ENCODE results near the gene S100A14. TPM values are rescaled to one million over a fixed set of nuclear protein-coding genes. Genes with fewer than 3 reads are reported as not detected.
"Not testable (repeated sequence)": the region's sequence is repeated elsewhere in the genome, so short reads cannot be mapped to it uniquely, and the experiment has no call there.

Gene S100A14
- total RNA-seq, 1 donor from 2014 or later = not detected

DNA sequence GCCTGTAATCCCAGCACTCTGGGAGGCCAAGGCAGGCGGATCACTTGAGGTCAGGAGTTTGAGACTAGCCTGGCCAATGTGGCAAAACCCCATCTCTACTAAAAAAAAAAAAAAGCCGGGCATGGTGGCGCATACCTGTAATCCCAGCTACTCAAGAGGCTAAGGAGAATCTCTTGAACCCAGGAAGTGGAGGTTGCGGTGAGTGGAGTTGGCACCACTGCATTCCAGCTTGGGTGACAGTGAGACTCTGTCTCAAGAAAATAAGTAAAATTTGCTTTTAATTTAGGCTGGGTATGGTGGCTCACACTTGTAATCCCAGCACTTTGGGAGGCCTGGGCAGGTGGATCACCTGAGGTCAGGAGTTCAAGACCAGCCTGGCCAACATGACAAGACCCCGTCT lies 24.1 kb upstream of the S100A14 start:
- not testable (repeated sequence) for DNase-seq (ENCODE audit: low spot score in 2 of 2); FAIRE-seq

DNA sequence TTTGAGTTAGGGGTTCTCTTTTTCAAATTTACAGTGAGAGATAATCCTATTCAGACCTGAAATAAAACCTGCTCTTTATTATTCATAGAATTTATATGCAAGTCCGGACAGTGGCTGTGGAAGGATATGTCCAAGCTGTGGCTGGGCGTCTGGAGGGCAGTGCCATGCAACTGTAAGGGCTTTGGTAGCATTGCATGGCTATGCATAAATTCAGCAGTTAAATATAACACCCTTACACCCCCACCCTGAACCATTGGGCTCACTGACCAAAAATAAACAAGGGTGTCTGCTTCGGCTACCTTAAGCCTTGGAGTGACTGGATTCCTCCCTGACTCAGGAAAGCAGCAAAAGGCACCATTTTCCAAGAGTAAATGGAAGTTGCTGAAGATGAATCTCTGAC lies 23.2 kb upstream of the S100A14 start:
- DNase-seq (ENCODE audit: low spot score in 2 of 2) = no peak
- no peak for FAIRE-seq

DNA sequence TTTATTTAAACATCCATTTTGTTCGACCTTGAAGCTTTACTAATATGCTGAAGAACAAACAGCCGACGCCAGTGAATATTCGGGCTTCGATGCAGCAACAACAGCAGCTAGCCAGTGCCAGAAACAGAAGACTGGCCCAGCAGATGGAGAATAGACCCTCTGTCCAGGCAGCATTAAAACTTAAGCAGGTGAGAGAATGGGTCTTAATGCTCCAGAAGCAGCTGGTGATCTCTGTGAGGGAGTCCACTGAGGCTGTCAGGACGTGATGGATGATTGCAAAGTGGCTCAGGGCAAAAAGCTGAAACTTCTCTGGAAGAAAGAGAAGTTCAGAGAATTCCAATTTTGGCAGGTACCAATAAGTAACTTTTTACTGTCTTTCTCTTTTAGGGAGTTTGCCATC lies 22.1 kb upstream of the S100A14 start:
- FAIRE-seq = no peak
- no peak for DNase-seq (ENCODE audit: low spot score in 2 of 2)

DNA sequence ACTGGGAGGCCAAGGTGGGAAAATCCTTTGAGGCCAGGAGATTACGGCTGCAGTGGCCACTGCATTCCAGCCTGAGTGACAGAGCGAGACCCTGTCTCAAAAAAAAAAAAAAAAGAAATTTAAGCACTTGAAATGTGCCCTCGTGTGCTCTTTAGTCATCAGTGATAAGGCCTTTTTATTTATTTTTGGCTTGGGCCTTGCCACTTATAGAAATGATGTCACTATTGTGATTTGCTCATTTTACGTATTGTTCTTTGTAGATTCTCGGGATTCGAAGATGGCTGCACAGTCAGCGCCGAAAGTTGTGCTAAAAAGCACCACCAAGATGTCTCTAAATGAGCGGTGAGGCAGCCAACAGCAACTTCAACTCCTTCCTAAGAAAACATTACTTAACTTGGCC lies 20.2 kb upstream of the S100A14 start:
- FAIRE-seq (no peak), DNase-seq (ENCODE audit: low spot score in 2 of 2) (no peak)

DNA sequence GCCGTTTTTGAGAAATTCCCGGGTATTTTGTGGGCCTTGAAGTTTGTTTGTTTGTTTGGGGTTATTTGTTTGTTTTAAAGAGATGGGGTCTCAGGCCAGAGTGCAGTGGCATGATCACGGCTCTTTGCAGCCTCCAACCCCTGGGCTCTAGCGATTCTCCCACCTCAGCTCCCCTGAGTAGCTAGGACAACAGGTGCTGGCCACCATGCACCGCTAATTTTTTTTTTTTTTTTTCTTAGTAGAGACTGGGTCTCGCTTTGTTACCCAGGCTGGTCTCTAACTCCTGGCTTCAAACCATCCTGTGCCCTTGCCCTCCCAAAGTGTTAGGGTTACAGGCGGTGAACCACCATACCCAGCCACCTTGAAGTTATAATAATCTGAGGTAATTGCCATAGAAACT lies 19.7 kb upstream of the S100A14 start:
- no peak for FAIRE-seq
- no peak for DNase-seq (ENCODE audit: low spot score in 2 of 2)

DNA sequence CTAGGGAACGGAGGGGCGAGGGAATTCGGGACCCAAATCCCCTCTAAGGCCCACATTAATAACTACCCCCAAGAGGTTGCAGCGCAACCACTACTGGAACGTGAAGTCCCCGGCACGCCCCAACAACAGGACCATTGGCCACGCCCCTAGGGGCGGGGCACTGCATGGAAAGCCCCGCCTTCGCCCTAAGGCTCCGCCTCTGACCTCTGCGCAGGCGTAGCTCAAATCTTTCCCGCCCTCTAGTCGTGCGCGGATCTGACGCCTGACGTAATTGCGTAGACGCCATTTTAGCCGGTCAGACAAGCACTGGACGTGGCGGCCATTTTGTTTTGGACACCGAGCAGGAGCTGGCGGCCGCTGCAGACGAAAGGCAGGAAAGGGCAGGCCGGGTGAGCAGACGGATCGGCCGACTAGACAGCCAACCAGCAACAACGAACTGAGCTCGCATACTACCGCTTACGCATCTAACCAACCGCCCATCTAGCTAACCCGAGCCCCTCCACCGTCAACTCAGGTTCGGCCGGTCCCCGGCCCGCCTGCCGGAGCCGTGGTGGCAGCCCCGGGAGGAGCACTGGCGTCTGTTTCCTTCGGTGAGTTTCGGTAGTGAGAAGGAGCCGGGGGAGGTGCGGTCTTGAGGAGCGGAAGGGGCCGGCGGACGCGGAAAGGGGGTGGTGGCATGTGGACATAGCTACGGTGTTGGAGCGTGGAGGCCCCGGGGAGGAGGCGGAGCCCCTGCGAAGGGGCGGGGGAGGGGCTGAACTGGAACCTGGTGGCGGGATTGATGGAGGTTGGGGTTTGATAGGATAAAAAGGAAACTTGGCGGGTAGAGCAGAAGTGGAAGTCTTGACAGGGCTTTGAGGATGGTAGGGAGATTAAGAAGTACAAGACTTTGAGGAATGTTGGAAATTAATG lies 17.9 kb upstream of the S100A14 start, which contains the start of gene CHTOP:
Gene CHTOP, plus strand, starts transcription at position 313 of the 912 bp plus-strand sequence. CDS start 2,523 bp downstream, outside the sequence.
- FAIRE-seq = peak; percentile 36
- peak; percentile 88 to 99 for DNase-seq (ENCODE audit: low spot score in 2 of 2)

DNA sequence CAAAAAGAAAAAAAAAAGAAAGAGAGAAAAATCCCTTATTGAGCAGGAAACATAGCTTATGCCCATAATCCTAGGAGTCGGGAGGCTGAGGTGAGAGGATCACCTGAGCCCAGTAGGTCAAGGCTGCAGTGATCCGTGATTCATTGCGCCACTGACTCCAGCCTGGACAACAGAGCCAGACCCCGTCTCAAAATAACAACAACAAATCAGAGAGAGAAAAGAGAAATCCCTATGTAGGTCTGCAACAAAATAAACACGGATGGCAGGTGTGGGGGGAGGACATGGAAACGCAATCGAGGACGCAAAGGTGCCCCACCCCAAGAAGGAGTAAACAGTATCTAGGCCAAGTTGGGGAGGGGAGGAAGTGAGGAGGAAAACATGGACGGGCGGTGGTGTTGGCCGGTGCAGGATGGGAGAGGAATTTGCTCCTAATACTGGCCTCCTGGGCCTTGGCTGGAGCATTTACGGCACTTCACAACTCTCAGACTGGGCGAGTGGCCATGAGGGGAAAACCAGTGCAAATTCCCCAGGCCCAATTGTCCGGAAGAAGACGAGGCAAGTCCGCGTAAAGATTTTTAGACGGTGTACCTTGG lies 17.1 kb upstream of the S100A14 start:
- DNase-seq (ENCODE audit: low spot score in 2 of 2) = peak in 1 of 2 donors; percentile 47
- no peak for FAIRE-seq

DNA sequence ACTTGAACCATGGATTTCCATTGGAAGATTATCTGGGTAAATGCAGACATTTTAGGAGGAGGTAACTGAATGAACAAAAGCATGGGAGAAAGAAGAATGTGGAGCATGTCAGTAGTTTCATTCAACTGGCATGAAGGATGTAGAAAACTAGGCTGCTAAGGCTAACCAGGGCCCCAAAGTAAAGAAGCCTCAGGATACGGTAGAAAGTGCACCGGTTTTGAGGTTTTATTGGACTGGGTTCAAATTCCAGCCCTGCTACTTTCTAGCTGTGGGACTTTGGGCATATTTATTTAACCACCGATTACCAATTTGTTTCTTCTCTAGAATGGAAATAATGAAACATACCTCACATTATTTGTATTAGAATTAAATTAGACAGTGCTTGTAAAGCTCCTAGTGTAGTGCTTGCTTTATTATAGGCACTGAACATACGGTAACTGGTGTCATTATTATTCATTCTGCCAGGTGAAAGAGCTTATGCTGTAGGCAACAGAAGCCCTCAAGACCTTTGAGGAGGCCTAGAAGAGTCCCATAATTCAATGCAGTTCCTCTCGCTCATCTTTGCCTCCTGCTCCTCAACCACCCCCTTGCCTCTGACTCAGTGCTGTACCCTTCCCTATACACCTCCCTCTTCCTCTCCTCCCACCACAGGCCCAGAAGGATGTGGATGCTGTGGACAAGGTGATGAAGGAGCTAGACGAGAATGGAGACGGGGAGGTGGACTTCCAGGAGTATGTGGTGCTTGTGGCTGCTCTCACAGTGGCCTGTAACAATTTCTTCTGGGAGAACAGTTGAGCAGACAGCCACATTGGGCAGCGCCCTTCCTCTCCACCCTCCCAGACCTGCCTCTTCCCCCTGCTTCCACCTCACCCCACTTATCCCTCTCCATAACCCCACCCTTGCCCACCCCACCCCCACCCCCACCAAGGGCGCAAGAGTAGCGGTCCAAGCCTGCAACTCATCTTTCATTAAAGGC lies 15.2 kb upstream of the S100A14 start:
- FAIRE-seq (no peak), DNase-seq (ENCODE audit: low spot score in 2 of 2) (no peak)

DNA sequence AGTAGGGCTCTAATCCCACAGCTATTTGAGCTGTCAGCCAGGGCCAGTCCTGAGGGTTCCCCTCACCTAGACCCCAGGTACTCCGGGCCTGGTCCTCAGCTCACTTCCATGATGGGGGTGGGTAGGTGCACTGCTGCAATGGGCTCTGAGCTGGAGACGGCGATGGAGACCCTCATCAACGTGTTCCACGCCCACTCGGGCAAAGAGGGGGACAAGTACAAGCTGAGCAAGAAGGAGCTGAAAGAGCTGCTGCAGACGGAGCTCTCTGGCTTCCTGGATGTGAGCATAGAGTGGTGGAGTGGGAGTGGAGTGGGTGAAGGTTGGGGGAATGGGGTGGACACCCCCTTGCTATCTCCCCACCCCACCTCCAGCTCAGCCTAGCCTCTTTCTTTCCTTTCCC lies 14.3 kb upstream of the S100A14 start:
- FAIRE-seq (no peak), DNase-seq (ENCODE audit: low spot score in 2 of 2) (no peak)

DNA sequence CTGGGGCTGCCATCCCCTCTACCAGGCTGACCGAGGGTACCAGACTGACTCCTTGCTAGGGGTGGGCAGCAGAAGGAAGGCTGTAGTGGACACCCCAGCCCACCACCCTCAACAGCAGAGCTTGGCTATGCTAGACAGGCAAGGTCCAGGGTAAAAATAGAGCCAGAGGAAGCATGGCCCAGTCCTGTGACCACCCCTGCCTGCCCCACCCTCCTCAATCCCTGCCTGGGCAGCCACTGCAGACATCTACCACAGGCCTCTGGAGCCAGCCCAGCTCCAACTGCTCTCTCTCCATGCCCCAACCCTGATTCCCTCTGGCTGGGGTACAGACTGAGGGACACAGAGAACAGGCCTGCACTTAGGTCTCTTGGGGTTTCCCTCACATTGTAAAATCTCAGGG lies 13.8 kb upstream of the S100A14 start:
- DNase-seq (ENCODE audit: low spot score in 2 of 2) (no peak), FAIRE-seq (no peak)

DNA sequence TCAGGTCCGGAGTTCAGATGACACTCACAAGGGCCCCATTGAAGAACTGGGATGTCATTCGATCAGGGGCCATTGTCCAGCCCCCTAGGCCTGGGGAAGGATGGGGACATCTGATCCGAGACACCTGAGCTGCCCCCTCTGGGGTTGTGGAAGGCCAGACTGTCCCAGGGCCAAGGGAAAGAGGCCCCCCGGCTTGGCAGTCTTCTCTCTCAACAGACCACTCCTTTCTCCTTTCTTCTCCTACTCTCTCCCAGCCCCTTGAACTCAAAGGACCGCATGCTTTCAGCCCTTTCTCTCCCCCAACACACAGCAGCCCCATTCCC lies 13.2 kb upstream of the S100A14 start:
- FAIRE-seq = no peak
- DNase-seq (ENCODE audit: low spot score in 2 of 2) = no peak

DNA sequence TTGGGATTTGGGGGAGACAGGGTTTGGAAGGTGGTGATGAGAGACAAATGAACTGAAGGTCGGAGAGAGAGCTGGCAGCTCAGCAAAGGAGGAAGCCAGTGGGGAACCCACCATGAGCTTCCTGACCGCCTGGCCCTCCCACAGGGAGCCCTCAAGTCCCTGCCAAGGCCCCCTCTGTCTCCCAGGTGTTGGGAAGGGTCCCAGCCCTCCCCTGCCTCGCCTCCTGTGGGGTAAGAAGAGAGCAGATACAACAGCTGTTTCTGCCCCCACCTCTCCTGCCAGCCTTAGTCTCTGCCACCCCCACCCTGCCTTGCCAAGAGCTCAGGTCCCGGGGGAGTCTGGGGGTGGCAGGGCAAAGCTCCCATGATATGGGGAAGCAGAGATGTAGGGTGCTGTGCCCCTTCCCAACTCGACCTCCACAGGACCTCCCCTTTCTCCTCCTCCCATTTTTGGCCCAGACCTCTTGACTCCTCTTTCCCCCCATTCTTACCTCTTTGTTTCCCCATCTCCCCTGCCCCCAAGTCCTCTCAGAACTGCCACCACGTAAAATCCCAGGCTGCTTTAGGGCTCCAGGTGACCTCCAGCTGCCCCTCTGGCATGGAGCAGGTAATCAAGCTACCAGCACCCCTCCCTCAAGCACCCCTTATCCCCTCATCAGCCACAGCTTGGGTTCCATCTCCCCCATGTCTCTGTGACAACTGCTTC lies 12.7 kb upstream of the S100A14 start:
- FAIRE-seq (no peak), DNase-seq (ENCODE audit: low spot score in 2 of 2) (no peak)

DNA sequence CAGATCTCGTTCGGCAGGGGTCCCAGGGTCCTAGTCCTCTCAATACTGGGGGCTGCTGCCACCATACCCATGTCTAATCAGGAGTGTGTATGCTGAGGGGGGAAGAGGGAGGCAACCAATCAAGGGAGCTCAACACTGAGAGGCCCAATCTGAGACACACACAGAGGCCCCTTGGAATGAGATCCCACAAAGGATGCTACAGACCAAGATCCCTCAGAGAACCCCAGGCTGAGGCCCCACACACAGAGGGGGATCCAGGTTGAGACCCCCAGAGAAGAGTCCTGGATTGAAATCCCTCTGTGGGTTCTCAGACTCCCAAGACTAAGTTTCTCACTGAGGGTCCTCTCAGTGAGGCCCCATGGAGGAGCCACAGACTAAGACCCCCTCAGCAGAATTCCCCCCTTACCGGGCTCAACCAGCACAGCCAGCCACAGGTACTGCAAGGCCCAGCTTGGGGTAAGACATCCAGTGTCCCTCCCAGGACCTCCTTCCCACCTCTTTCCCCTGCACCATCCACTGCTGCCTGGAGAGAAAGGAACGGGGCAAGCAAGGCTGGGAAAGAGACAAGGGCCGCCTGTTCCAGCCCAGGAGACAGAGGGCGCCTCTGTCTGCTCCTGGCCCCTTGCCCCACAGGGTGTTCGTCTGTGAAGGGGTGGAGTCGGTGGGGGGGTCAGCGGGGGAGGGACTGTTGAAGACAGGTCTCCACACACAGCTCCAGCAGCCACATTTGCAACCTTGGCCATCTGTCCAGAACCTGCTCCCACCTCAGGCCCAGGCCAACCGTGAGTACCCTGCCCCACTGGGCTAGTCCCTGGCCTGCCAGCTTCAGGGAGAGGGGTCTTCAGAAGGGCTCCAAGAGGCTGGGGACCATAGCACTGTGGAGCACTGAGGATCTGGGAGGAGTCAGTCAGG lies 11.8 kb upstream of the S100A14 start, which contains the start of gene S100A1:
Gene S100A1, plus strand, starts transcription at position 720 of the 912 bp plus-strand sequence. CDS start 2,088 bp downstream, outside the sequence.
- FAIRE-seq (no peak), DNase-seq (ENCODE audit: low spot score in 2 of 2) (peak in 1 of 2 donors; percentile 61)

DNA sequence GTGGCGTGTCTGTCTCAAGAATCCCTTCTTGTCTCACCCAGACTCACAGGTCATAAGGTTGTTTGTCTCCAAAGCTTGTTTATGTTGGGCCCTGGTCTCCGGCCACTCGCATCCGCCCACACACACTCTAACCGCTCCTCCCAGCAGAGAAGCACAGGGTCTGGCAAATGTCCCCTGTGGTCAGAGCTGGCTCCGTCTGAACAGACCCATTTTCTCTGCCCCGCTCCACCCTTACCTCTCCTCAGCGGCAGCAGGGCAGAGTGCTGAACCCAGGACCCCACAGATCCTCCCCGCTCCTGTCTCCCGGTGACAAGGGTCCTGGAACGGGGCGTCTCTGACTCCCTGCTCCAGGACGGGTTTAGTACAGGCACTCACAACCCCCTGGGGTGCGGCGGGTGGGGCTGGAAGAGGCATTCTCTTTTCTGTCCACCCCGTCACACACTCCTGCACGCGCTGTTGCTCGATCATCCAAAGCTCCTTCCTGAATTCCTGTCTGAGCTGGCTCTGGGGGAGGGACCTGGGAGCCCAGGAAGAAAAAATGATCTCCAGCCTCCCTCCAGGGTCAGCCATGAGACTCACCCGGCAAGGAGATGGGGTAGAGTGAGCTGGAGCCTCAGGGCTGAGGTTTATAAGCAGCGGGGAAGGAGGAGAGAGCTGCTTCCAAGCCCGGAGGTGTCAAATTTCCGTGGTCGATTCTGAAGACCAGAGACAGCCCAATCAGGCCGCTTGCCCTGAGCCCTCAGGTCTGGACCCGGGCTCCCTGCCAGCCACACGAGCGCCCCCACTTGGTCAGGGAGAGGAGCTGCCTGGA lies 11.0 kb upstream of the S100A14 start, which contains the start of gene S100A13:
Gene S100A13, minus strand, starts transcription at position 602 of the 811 bp plus-strand sequence. CDS start 1,033 bp downstream, outside the sequence.
- FAIRE-seq = no peak

DNA sequence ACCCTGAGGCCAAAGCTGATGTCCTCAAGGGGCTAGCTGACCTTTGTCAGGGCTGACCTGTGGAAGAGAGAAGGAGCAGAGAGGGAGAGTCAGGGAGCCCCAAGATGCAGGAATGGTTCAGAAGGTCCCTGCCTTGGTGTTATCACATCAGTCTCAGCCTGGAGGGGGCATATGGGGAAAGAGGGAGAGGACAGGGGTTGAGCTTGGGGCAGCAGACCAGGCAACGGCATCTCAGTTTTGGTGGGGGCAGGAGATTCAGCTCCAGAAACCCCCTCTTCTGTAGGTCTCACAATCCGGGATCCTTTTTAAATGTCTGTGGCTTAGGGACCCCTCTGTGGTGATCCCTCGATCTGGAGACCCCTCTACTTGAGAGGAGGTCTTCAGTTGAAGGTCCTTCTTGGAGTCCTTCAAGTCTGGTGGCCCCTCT lies 10.4 kb upstream of the S100A14 start:
- no peak for FAIRE-seq

More for the DNA sequence above, 11.0 kb upstream of the S100A14 start, which contains the start of gene S100A13:
- peak in 1 of 2 donors; percentile 61 for DNase-seq (ENCODE audit: low spot score in 2 of 2)

DNA sequence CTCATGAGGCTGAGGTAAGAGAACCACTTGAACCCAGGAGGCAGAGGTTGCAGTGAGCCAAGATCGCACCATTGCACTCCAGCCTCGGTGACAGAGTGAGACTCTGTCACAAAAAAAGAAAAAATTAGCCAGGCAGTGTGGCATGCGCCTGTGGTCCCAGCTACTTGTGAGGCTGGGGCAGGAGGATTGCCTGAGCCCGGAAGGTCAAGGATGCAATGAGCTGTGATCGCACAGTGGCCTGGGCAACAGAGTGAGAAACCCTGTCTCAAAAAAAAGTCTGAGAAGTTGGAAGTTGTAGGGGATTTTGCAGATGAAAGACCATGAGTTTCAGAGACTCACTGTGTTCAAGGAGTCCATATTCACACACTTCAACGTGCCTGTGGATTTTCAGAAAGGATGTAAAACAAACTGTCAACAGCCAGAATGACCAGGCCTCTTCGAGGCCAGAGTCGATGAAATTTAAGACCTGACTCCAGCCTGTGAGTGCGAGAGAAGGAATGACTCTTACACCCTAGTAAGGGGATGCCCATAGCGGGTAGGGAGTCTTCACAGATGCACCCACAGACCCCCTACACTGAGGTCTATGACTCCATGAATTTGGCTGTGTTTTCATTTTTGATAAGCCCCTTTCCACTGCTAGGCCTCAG lies 9.0 kb upstream of the S100A14 start:
- DNase-seq (ENCODE audit: low spot score in 2 of 2) (no peak), FAIRE-seq (no peak)

More for the DNA sequence above, 10.4 kb upstream of the S100A14 start:
- no peak for DNase-seq (ENCODE audit: low spot score in 2 of 2)

DNA sequence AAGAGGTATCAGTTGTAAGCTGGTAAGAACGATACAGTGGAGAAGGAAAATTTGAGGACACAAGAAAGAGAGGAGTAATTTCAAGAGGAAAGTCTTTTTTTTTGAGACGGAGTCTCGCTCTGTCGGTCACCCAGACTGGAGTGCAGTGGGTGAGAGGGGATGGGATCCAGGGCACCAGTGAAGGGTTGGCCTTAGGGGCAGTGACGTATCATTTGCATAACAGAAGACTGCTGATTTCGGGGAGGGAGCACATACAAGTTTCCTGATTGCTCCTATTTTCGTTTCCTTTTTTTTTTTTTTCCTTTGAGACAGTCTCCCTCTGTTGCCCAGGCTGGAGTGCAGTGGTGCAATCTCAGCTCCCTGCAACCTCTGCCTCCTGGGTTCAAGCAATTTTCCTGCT lies 7.0 kb upstream of the S100A14 start:
- DNase-seq (ENCODE audit: low spot score in 2 of 2) (no peak), FAIRE-seq (no peak)

Measured in frontal cortex (tissue), 4 donors.